Cortex of kidney (tissue), 1 donor: Measurements from ENCODE around the gene HELZ.
A peak's percentile ranks its signal among the peaks of the same experiment; 100 is the strongest.
"Not testable (repeated sequence)": the region's sequence is repeated elsewhere in the genome, so short reads cannot be mapped to it uniquely, and the experiment has no call there.

ENCODE experiments used
- DNase-seq: peaks from one replicate; lab custom pipeline; 2025; lab: John Stamatoyannopoulos, UW

The HELZ gene

GRCh38 chr17:67265436-67266019 is 20.5 kb upstream of the HELZ start:
- no peak for DNase-seq

- DNase-seq = no peak
Measured at GRCh38 chr17:67262435-67263117, 17.6 kb upstream of the HELZ start.

DNA sequence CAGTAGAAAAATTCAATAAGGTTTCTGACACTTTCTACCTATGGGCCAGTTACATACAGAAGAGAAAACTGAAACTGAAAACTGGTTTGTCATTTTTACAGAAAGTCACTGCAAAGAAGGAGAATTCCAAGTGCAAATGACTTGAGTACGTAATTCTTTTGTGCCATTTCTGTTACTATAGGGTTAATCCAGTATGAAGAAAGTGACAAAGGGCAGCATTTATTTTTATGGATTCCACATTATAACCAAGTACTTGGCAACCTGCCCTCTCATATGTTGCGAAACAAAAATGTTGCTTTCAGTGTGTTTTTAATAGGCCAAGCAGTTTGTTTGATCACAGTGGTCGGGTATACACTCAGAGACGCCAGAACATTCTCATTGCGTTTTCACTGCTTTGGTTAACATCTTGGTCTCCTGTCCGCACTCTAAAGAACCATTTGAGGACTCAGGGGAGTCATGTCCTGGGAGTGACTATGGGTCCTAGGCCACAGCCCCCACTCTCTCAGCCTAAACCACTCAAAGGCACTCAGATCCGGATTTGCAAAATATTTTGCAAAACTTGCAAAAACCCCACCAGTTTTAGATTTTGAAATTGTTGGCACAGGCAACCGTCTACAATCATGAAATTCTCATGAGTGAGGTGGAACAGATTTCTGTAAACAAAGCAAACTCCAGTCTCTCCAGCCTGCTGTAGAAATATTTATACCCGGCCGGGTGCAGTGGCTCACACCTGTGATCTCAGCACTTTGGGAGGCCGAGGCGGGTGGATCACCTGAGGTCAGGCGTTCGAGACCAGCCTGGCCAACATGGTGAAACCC is 15.4 kb upstream of the HELZ start:
- no peak for DNase-seq

GRCh38 chr17:67258821-67259468 is 13.9 kb upstream of the HELZ start:
- DNase-seq = no peak

DNA sequence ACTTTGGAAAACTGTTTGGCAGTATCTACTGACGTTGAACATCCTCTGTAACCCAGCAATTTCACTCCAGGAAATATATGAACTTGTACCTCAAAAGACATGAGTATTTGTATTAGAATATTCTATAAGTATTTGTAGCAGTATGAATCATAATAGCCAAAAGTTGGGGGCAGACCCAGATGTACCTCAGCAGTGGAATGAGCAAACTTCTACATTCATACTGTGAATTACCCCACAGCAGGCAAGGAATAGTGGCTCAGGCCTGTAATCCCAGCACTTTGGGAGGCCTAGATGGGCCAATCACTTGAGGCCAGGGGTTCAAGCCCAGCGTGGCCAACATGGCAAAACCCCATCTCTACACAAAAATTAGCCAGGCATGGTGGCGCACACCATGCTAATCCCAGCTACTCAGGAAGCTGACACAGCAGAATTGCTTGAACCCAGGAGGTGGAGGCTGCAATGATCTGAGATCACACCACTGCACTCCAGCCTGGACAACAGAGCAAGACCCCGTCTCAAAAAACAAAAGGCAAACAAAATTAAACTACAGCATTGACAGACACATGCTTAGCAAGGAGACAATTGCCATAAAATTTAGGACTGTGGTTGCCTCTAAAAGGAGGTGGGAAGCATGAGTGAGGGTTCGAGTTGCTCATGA is 11.2 kb upstream of the HELZ start:
- no peak for DNase-seq

GRCh38 chr17:67253384-67253783 is 8.4 kb upstream of the HELZ start:
- DNase-seq = no peak

DNA sequence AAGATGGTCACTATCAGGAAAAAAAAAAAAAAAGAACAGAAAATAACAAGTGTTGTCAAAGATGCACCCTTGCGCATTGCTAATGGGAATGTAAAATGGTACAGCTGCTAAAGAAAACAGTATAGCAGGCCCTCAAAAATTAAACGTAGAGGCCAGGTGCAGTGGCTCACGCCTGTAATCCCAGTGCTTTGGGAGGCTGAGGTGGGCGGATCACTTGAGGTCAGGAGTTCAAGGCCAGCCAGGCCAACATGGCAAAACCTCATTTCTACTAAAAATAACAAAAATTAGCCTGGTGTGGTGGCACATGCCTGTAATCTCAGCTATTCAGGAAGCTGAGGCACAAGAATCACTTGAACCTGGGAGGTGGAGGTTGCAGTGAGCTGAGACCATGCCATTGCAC is 6.6 kb upstream of the HELZ start:
- DNase-seq = not testable (repeated sequence)

DNA sequence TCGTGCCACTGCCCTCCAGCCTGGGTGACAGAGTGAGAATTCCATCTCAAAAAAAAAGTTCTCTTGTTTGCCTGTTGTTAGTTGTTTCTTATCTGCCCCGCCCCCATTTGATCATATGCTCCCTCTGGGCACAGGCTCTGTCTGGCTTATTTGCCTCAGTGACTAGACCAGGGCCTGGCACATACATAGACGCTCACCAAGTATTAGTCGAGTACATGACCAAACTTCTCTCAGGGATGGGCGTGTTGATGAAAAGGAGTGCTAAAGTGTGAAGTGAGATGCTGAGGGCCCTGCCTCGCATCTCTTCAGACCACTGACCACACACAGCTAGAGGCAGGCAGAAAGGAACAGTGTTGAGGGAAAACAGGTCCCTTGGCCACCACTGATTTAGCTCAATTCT is 3.3 kb upstream of the HELZ start:
- no peak for DNase-seq

- DNase-seq = no peak
Measured at GRCh38 chr17:67247416-67247900, 2.5 kb upstream of the HELZ start.

DNA sequence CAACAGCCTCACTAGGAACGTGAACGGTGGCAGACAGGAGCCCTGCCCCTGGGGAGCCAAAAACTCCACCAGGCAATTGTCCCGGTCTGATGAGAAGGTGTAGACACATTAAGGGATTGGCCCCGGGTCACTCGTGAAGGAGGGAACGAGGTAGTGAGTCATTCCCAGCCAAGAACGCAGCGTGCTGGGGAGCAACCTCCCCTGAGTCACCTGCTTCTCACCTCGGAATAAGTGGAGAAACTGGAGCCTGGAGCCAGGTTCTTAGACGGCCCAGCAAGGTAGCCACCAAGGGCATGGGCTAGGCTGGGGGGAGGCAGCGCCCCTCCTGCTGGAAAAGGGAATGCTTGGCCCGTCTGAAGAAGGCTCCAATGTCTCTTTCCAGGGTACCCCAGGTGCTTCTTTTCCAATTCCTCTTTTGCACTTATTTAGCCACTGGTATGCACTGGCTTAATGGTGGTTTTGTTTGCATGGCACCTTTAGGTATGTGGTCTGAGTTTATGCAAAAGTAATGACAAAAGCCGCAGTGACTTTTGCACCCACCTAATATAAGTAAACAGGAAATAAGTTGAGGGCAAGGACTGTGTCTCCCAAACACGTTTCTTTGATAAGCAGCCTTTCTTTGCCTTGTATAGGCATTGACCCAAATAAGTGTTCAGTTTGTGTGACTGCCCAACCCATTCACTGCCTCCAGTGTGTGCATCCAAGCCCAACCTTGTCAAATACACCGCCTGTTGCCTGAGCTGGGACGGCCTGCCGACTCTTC is 1.8 kb upstream of the HELZ start:
- DNase-seq = no peak

GRCh38 chr17:67246403-67246652 is 1.3 kb upstream of the HELZ start:
- no peak for DNase-seq

GRCh38 chr17:67245694-67246402 is 852 bp upstream of the HELZ start:
- DNase-seq = no peak

GRCh38 chr17:67244431-67245072 is 444 bp downstream of the HELZ start:
- peak; percentile 51 for DNase-seq

- no peak for DNase-seq
Measured at GRCh38 chr17:67243284-67243683, 1.7 kb downstream of the HELZ start.

GRCh38 chr17:67241719-67242341 is 3.2 kb downstream of the HELZ start:
- DNase-seq = no peak

- DNase-seq = no peak
Measured at GRCh38 chr17:67239597-67239996, 5.4 kb downstream of the HELZ start.

DNA sequence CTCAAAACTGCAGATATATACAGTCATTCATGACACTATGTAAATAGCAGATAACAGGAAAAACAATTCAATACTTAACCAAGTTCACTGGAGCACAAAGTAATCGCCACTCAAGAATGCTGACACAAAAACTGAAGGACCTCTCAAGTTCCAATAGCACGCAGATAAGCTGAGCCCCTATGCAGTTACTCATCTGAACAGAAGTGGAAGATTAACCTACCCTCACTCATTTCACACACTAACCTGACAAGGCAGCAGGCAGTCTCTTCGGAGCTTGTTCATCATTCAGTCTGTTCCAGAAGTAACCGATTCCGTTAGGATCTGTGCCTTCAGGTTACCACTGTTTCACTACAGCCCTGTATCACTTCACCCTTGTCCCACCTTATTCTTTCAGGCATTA is 6.0 kb downstream of the HELZ start:
- DNase-seq = no peak

GRCh38 chr17:67232441-67232840 is 12.6 kb downstream of the HELZ start:
- DNase-seq = no peak

DNA sequence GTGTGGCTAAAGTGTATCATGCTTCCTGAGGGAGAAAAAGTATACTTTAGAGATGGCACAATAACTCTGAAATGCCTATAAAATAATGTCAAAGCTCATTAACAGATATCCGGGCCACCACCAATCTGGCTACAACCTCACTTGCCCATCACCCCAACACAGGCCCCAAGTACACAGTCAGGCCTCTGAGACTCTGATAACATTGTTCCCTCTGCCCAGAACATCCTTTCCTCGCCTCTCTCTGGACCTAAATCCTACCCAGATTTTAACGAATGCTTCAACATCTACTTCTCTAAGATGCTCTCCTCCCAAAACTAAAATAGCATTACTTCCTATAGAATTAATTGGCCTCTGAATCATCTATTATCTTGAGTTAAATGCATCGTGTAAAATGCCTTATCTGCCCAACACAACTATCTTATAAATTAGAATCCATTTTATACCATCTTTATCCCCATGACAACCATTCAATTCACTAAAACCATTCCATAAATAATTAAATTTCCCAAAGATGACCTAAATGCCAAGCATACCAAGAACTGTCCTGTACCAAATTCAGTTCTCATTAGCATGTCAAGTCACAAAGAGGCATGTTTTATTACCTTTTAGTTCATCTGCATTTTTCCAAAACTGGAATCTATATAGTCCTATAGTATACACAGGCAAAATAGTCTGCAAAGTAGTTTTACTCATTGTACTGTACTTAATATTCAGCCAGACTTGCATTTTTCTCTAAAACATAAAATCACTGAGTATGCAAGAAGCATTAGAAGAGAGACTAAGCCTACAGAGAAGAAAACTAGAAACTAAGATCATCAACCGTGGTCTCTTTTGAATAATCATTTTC is 15.7 kb downstream of the HELZ start:
- DNase-seq = no peak
